Effector CD4-positive, alpha-beta T cell (primary cell): ENCODE results near the gene TRAK1.

Source experiments
- DNase-seq: peaks from one replicate; pipeline ENCODE4 v3.0.0-alpha.2; 2020

TRAK1 gene

GRCh38 chr3:42159147-42159546 lies 68.0 kb downstream of the TRAK1 start:
- no peak for DNase-seq

- peak; percentile 8 for DNase-seq
Measured at GRCh38 chr3:42159706-42160472, 68.7 kb downstream of the TRAK1 start.

- no peak for DNase-seq
Measured at GRCh38 chr3:42161050-42161935, 70.1 kb downstream of the TRAK1 start.

GRCh38 chr3:42162462-42162861 lies 71.3 kb downstream of the TRAK1 start:
- no peak for DNase-seq

- no peak for DNase-seq
Measured at GRCh38 chr3:42163622-42164244, 72.6 kb downstream of the TRAK1 start.

GRCh38 chr3:42164656-42165055 lies 73.5 kb downstream of the TRAK1 start:
- no peak for DNase-seq

- no peak for DNase-seq
Measured at GRCh38 chr3:42165211-42165610, 74.1 kb downstream of the TRAK1 start.

- no peak for DNase-seq
Measured at GRCh38 chr3:42166214-42166613, 75.1 kb downstream of the TRAK1 start.

GRCh38 chr3:42166662-42167300 lies 75.6 kb downstream of the TRAK1 start:
- DNase-seq = no peak

- DNase-seq = no peak
Measured at GRCh38 chr3:42169579-42170120, 78.5 kb downstream of the TRAK1 start.

GRCh38 chr3:42172047-42172654 lies 81.0 kb downstream of the TRAK1 start:
- no peak for DNase-seq

- no peak for DNase-seq
Measured at GRCh38 chr3:42173307-42173706, 82.2 kb downstream of the TRAK1 start.

- DNase-seq = no peak
Measured at GRCh38 chr3:42174679-42175385, 83.7 kb downstream of the TRAK1 start.

GRCh38 chr3:42175386-42176240 lies 84.5 kb downstream of the TRAK1 start:
- no peak for DNase-seq

GRCh38 chr3:42176242-42177034 lies 85.3 kb downstream of the TRAK1 start:
- no peak for DNase-seq

- DNase-seq = no peak
Measured at GRCh38 chr3:42177068-42177800, 86.1 kb downstream of the TRAK1 start.

- no peak for DNase-seq
Measured at GRCh38 chr3:42177801-42178150, 86.6 kb downstream of the TRAK1 start.

- DNase-seq = no peak
Measured at GRCh38 chr3:42179110-42179725, 88.1 kb downstream of the TRAK1 start.

- DNase-seq = no peak
Measured at GRCh38 chr3:42180901-42181300, 89.7 kb downstream of the TRAK1 start.
